OCI-LY3 (cell line): Measurements from ENCODE around the gene GIPC2.

Experiments used
- CTCF ChIP-seq: fragments of 200-600, 300-600 bp; sonication (generic); IDR thresholded peaks from 2 replicates; pipeline ENCODE4 v1.5.1; 2014; ENCODE audit warnings: antibody characterized with exemption, low read length, low read depth
- EZH2phosphoT487 ChIP-seq: fragments of 200-600 bp; shearing (Covaris generic); IDR thresholded peaks from 2 replicates; pipeline ENCODE4 v1.6.1; 2018; ENCODE audit warnings: antibody characterized with exemption, mixed run types, low read depth

- TF ChIP-seq CTCF, result no peak
- TF ChIP-seq EZH2phosphoT487, result no peak
Measured at GRCh38 chr1:78093560-78093959, 47.8 kb downstream of the GIPC2 start.
